A673 (cell line): ENCODE results near the gene GRID2. TPM values are rescaled to one million over a fixed set of nuclear protein-coding genes. Genes with fewer than 3 reads are reported as not detected.

Source experiments
- BruUV-seq: library from RNA; stranded (reverse); fragments of 400-500 nt; replicated peaks from 2 replicates; lab custom pipeline; 2021; lab: Mats Ljungman, UMichigan
- CTCF ChIA-PET: fragments of 300-600 bp; sonication (Branson Sonifier 250); formaldehyde crosslinking; loops from one replicate; lab custom pipeline; 2022; ENCODE audit warnings: antibody characterized with exemption; lab: Charles Lee
- POLR2A ChIA-PET: fragments of 300-600 bp; sonication (Branson Sonifier 250); formaldehyde crosslinking; loops from one replicate; lab custom pipeline; 2022; ENCODE audit warnings: antibody characterized with exemption; ENCODE audit not compliant: low non-redundant PET; lab: Charles Lee
- DNase-seq: peaks from one replicate; pipeline ENCODE4 v3.0.0-alpha.2; 2015; ENCODE audit warnings: low spot score
- H3K27ac ChIP-seq: fragments of 200-600 bp; sonication (generic); 2 replicates; pipeline ENCODE4 v1.5.1; 2016; ENCODE audit warnings: mixed run types, low read depth, mild to moderate bottlenecking, mixed read lengths, antibody characterized with exemption, low read length; ENCODE audit not compliant: poor library complexity, severe bottlenecking
- H3K27me3 ChIP-seq: fragments of 200-600 bp; sonication (generic); replicated peaks from 2 replicates; pipeline ENCODE4 v1.6.1; 2017; ENCODE audit warnings: mixed run types, low read depth, mild to moderate bottlenecking, mixed read lengths, antibody characterized with exemption, low read length; ENCODE audit not compliant: insufficient read depth, poor library complexity
- H3K36me3 ChIP-seq: fragments of 200-600 bp; sonication (generic); 2 replicates; pipeline ENCODE4 v1.6.1; 2016; ENCODE audit warnings: mixed run types, mild to moderate bottlenecking, mixed read lengths, antibody characterized with exemption, low read length; ENCODE audit not compliant: insufficient read depth, poor library complexity, severe bottlenecking
- H3K4me1 ChIP-seq: fragments of 200-600 bp; sonication (generic); 2 replicates; pipeline ENCODE4 v1.6.1; 2017; ENCODE audit warnings: mixed run types, mild to moderate bottlenecking, mixed read lengths, antibody characterized with exemption, low read length; ENCODE audit not compliant: insufficient read depth, poor library complexity, severe bottlenecking
- H3K4me3 ChIP-seq: fragments of 200-600 bp; sonication (generic); 2 replicates; pipeline ENCODE4 v1.5.1; 2016; ENCODE audit warnings: low read depth, mixed run types, mild to moderate bottlenecking, mixed read lengths, low read length; ENCODE audit not compliant: poor library complexity, severe bottlenecking
- H3K9me3 ChIP-seq: fragments of 200-600 bp; sonication (generic); 2 replicates; pipeline ENCODE4 v1.6.1; 2016; ENCODE audit warnings: mixed run types, low read depth, mild to moderate bottlenecking, mixed read lengths, antibody characterized with exemption, low read length; ENCODE audit not compliant: poor library complexity, severe bottlenecking
- EZH2 ChIP-seq: fragments of 200-600 bp; sonication (generic); IDR thresholded peaks from 2 replicates; pipeline ENCODE4 v1.6.1; 2017; ENCODE audit warnings: borderline replicate concordance, low read depth, mild to moderate bottlenecking, mixed read lengths, antibody characterized with exemption, low read length; ENCODE audit not compliant: poor library complexity, severe bottlenecking
- intact Hi-C: fragments of 100-400 bp; cut with micrococcal nuclease; formaldehyde crosslinking; loops from one replicate; pipeline ENCODE4 v1.10.0; 2022; ENCODE audit not compliant: unreplicated experiment
- total RNA-seq: library from RNA; stranded (reverse); gene quantifications from 2 replicates; pipeline ENCODE4 v1.2.3, GENCODE V29; 2021
- TF ChIP-seq, protein P1 (sequence below): fragments of 300-800, 200-600 bp; sonication (generic); conservative IDR thresholded peaks from 2 replicates; pipeline ENCODE4 v1.5.1; 2017; ENCODE audit warnings: low read depth, mild to moderate bottlenecking, antibody characterized with exemption, low read length, moderate library complexity, mixed read lengths

Gene GRID2
- total RNA-seq, 1 experiment from 2014 or later = not detected

DNA sequence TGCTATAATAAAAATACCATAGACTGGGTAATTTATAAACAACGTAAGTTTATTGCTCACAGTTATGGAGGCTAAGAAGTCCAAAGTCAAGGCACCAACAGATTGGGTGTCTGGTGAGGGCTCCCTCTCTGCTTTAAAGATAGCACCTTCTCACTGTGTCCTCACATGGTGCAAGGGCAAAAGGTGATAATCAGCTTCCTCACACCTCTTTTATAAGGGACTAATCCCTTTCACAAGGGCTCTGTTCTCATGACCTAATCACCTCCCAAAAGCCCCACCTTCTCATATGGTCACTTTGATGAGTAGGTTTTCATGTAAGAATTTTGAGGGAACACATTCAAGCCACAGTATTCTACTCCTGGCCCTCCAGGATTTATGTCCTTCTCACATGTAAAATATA, 883.1 kb downstream of the GRID2 start:
- H3K27ac ChIP-seq = no peak overlapping the region
- H3K36me3 ChIP-seq = no peaks in the 10 kb centered on the region
- intact Hi-C loops = no loop called here
- no peaks in the 10 kb centered on the region for H3K9me3 ChIP-seq
- no peak for DNase-seq
- TF ChIP-seq, protein P1, sequence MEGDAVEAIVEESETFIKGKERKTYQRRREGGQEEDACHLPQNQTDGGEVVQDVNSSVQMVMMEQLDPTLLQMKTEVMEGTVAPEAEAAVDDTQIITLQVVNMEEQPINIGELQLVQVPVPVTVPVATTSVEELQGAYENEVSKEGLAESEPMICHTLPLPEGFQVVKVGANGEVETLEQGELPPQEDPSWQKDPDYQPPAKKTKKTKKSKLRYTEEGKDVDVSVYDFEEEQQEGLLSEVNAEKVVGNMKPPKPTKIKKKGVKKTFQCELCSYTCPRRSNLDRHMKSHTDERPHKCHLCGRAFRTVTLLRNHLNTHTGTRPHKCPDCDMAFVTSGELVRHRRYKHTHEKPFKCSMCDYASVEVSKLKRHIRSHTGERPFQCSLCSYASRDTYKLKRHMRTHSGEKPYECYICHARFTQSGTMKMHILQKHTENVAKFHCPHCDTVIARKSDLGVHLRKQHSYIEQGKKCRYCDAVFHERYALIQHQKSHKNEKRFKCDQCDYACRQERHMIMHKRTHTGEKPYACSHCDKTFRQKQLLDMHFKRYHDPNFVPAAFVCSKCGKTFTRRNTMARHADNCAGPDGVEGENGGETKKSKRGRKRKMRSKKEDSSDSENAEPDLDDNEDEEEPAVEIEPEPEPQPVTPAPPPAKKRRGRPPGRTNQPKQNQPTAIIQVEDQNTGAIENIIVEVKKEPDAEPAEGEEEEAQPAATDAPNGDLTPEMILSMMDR = no peak
- TF ChIP-seq EZH2 = no peak
- no peaks in the 10 kb centered on the region for H3K4me1 ChIP-seq
- no TSS peak for BruUV-seq
- ChIA-PET POLR2A (no interaction called here), CTCF (no interaction called here)
- no peaks in the 10 kb centered on the region for H3K27me3 ChIP-seq
- no peak overlapping the region for H3K4me3 ChIP-seq

DNA sequence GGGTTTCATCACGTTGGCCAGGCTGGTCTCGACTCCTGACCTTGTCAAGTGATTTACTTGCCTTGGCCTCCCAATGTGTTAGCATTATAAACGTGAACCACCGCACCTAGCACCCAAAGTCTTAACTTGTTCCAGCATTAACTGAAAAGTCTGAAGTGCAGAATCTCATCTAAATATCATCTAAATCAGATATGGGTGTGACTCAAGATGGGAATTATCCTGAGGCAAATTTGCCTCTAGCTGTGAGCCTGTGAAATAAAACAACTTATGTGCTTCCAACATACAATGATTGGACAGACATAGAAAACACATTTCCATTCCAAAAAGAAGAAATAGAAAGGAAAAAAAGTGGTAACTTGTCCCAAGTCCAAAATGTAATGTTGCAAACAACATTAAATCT, 883.7 kb downstream of the GRID2 start:
- no peak for DNase-seq
- intact Hi-C loops = no loop called here
- Histone ChIP-seq H3K4me1 (no peaks in the 10 kb centered on the region), H3K27me3 (no peaks in the 10 kb centered on the region), H3K27ac (no peak overlapping the region), H3K36me3 (no peaks in the 10 kb centered on the region), H3K4me3 (no peak overlapping the region), H3K9me3 (no peaks in the 10 kb centered on the region)
- no TSS peak for BruUV-seq
- ChIA-PET POLR2A (no interaction called here), CTCF (no interaction called here)
- no peak for TF ChIP-seq EZH2
- TF ChIP-seq, protein P1 = no peak

DNA sequence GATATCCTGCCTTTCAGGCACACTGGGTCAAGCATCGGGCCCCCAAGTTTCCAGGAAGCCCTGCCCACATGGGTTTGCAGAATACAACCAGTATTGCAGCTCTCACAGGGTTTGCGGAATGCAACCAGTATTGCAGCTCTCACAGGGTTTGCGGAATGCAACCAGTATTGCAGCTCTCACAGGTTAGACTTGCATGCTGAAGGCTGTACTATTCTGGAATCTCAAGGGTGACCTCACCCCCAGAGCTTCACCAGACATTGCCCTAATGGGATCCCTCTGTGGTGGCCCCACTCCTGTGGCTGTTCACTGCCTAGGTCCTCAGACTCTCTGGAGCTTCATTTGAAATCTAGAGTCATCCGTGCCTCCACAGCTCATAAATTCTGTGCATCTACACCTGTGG, 884.1 kb downstream of the GRID2 start:
- H3K36me3 ChIP-seq = no peaks in the 10 kb centered on the region
- H3K9me3 ChIP-seq = no peaks in the 10 kb centered on the region
- H3K4me3 ChIP-seq = no peak overlapping the region
- CTCF ChIA-PET = no interaction called here
- POLR2A ChIA-PET = no interaction called here
- intact Hi-C loops = no loop called here
- TF ChIP-seq, protein P1 = no peak
- TF ChIP-seq EZH2 = no peak
- no TSS peak for BruUV-seq
- no peak overlapping the region for H3K27ac ChIP-seq
- H3K4me1 ChIP-seq = no peaks in the 10 kb centered on the region
- DNase-seq = no peak
- no peaks in the 10 kb centered on the region for H3K27me3 ChIP-seq
